ENCODE measurements around the gene APPL1.

APPL1 gene

GRCh38 chr3:57227204-57227929 is at the start of gene APPL1:
Gene APPL1, plus strand, starts transcription at chr3:57227729. Its CDS starts 155 bp downstream, at chr3:57227884.
- peak; percentile 66 to 69 for DNase-seq

- no peak for DNase-seq
These were observed 47.7 kb upstream of the APPL1 start for GRCh38 chr3:57179580-57180410.

GRCh38 chr3:57184526-57184925 is 43.0 kb upstream of the APPL1 start:
- no peak for DNase-seq

- no peak for DNase-seq
These were observed 35.5 kb upstream of the APPL1 start for GRCh38 chr3:57192028-57192427.

- DNase-seq, result no peak
These were observed 32.9 kb upstream of the APPL1 start for GRCh38 chr3:57194641-57195040.

GRCh38 chr3:57199895-57200297 is 27.6 kb upstream of the APPL1 start, which contains the start of gene HESX1:
Gene HESX1, minus strand, starts transcription at chr3:57199978. Its CDS starts 60 bp downstream, at chr3:57199918.
- DNase-seq, result no peak

- no peak for DNase-seq
These were observed 21.1 kb upstream of the APPL1 start for GRCh38 chr3:57206423-57206822.

- no peak for DNase-seq
These were observed 5.6 kb upstream of the APPL1 start for GRCh38 chr3:57221883-57222282.

- no peak for DNase-seq
These were observed 2.7 kb upstream of the APPL1 start for GRCh38 chr3:57224856-57225255.

- peak in 1 of 2 donors; percentile 68 for DNase-seq
These were observed 1.4 kb upstream of the APPL1 start for GRCh38 chr3:57226176-57226575.

GRCh38 chr3:57227930-57228751 is 612 bp downstream of the APPL1 start:
- peak in 1 of 2 donors; percentile 37 for DNase-seq

- DNase-seq, result no peak
These were observed 2.5 kb downstream of the APPL1 start for GRCh38 chr3:57230006-57230405.

- DNase-seq, result no peak
These were observed 6.3 kb downstream of the APPL1 start for GRCh38 chr3:57233799-57234198.

- no peak for DNase-seq
These were observed 7.4 kb downstream of the APPL1 start for GRCh38 chr3:57234613-57235575.

- no peak for DNase-seq
These were observed 17.4 kb downstream of the APPL1 start for GRCh38 chr3:57244946-57245345.

- DNase-seq, result no peak
These were observed 24.9 kb downstream of the APPL1 start for GRCh38 chr3:57252404-57252803.

GRCh38 chr3:57256844-57257243 is 29.3 kb downstream of the APPL1 start:
- no peak for DNase-seq

- no peak for DNase-seq
These were observed 30.1 kb downstream of the APPL1 start for GRCh38 chr3:57257678-57258077.

- DNase-seq, result no peak
These were observed 33.6 kb downstream of the APPL1 start for GRCh38 chr3:57261119-57261518.

GRCh38 chr3:57261929-57262328 is 34.4 kb downstream of the APPL1 start:
- no peak for DNase-seq

- no peak for DNase-seq
These were observed 40.9 kb downstream of the APPL1 start for GRCh38 chr3:57268416-57268815.

- DNase-seq, result no peak
These were observed 47.3 kb downstream of the APPL1 start for GRCh38 chr3:57274845-57275244.
